Stimulated activated CD8-positive, alpha-beta memory T cell treated with anti-CD3 and anti-CD28 coated beads, Interleukin-12 subunit alpha, Interleukin-12 subunit beta, amount 100 ng/mL, for 1 hour (primary cell): ENCODE data around the gene LRCH4.

ENCODE experiments used
- DNase-seq: peaks from one replicate; pipeline ENCODE4 v3.0.0-alpha.2; 2020; ENCODE audit warnings: low read depth

Gene LRCH4

DNA sequence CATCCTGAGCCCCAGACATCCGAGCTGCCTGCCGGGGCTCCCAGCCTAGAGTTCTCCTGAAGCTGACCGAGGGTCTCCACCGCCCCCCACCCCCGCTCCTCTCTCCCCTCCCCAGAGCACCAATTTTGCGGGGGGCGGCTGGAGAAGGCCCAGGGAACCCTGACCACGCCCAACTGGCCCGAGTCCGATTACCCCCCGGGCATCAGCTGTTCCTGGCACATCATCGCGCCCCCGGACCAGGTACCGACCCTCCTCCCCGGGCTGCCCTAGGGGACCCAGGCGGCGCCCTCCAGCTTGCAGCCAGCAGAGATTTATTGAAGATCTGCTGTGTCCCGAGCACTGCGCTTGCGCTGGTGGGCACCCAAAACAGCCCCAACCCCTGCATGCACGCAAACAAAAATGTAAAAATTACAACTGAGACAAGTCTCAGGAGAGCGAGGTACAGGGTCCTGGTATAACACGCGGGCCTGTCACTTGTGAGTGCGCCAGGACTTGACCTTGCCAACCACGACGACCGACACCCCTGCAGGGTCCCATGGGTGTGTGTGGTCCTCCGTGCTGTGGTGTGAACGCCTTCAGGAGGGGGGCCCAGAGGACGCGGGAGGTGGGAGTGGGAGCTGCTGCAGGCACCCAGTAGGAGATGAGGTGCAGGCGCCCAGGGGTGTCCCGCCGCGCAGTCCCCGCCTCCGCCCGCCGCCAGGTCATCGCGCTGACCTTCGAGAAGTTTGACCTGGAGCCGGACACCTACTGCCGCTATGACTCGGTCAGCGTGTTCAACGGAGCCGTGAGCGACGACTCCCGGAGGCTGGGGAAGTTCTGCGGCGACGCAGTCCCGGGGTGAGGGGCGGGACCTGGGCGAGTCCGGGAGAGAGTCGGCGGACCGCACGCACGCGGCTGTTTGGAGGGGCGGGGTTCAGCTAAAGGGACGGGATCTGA is 19.3 kb upstream of the LRCH4 start:
- no peak for DNase-seq

DNA sequence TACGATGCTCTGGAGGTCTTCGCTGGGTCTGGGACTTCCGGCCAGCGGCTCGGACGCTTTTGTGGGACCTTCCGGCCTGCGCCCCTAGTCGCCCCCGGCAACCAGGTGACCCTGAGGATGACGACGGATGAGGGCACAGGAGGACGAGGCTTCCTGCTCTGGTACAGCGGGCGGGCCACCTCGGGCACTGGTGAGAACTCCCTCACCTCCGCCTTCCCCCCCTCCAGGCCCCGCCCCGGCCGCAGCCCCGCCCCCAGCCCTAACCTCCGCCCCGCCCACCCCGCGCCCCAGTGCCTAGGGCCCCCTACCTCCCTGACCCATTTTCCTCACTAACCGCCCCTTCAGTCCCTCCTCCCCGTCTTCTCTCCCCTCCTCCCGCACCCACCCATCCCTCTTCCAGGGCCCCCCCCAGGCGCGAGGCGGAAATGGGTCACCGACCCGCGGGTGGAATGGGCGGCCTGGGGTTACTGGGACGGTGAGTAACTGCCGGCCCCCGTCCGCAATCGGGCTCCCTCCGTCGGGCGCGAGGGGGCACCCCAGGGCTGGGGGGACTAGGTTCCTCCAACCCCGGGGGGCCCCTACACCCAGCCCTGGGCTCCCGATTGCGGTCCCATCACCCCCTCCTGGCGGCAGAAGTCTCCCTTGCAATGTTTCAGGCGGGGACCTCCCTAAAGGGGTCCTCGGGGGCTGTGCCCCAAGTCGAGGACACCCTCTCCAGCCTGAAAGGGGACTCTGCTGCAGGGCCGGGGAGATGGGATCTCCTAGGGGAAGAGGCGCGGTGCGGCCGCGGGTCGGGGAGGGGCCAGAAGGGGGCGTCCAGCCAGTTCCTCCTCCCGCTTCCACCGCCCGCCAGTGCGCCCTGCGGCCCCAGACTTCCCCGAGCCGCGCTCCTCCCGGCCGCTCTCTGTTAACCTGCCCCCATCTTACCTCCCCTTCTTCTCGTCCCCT is 18.4 kb upstream of the LRCH4 start:
- peak; percentile 49 for DNase-seq

DNA sequence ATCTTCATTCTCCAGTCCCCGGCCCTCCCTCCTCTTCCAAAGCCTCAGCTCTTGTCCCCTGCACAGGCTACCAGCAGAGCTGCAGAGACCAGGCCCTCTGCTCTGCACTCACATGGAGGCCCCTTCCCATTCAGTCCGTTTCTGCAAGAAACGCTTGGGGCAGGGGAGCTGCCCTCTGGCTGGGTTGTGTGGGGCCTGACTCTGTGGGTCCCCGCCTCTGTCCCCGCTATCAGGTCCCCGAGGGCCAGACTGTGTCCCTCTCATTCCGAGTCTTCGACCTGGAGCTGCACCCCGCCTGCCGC is 17.7 kb upstream of the LRCH4 start:
- no peak for DNase-seq

DNA sequence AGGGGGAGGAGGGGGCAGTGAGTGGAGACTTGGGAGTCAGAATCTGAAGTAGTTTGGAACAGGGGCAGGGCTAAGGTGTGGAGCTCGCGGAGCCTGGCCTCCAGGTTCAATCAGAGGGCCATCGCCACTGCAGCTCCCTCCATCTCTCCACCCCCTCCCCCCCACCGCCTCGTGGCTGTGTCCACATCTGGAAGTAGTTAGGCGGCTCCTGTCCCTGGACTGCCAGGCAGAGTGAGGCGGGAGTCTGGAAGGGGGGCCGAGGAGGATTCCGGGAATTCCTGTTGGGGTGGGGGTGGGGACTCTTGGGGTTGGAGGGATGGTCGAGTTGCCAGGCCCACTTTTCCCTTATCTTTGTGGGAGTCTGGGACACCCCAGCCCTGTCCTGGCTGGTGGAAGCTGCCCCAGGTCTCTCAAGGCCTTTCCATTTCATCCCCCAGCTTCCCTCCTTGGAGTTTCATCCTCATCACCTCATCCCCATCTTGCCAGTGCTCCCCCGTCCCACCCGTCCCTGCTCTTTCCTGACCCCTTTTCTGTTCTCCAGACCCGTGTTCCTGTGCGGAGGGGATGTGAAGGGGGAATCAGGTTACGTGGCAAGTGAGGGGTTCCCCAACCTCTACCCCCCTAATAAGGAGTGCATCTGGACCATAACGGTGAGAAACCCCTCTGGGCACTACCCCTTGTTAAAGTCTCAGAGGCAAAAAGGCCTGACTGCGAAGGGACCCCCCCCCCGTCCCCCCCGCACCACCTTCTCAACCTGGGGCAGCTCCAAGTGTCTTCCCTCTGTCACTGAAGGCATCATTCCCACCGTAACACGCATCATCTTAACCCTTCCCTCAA is 17.2 kb upstream of the LRCH4 start:
- no peak for DNase-seq

DNA sequence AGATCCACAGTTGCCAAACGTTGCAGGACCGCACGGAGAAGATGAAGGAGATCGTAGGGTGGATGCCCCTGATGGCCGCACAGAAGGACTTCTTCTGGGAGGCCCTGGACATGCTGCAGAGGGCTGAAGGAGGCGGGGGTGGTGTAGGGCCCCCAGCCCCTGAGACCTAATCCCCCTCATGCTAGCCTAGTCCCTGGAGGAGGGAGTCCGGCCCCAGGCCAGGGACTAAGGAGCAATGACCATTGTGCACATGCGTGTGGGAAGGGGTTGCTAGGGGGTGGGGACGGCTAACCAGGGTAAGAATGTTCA is 14.8 kb upstream of the LRCH4 start:
- DNase-seq: no peak

DNA sequence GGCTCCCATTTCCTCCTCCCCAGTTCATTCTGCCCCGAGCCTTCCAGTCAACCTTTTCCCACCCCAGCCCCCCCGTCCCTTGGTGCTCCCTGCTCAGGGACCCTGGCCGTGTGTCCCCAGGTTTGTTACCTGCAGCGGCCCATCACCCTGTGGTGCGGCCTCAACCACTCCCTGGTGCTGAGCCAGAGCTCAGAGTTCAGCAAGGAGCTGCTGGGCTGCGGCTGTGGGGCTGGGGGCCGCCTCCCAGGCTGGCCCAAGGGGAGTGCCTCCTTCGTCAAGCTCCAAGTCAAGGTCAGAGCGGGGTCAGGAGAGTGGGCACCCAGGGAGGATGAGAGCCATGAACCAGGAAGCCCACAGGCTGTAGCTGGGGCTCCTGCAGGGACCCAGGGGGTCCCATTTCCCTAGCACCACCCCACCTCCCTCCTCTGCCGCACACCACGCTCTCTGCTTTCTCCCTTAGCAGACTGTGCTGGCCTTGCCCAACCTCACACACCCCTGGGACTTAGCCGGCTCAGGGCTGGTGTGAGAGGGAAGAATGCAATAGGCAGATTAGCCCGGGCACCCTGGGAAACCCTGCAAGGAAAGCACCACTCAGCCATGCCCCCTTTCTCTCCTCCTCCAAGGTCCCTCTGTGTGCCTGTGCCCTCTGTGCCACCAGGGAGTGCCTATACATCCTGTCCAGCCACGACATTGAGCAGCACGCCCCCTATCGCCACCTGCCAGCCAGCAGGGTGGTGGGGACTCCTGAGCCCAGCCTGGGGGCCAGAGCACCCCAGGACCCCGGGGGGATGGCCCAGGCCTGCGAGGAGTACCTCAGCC is 14.2 kb upstream of the LRCH4 start:
- DNase-seq: no peak

DNA sequence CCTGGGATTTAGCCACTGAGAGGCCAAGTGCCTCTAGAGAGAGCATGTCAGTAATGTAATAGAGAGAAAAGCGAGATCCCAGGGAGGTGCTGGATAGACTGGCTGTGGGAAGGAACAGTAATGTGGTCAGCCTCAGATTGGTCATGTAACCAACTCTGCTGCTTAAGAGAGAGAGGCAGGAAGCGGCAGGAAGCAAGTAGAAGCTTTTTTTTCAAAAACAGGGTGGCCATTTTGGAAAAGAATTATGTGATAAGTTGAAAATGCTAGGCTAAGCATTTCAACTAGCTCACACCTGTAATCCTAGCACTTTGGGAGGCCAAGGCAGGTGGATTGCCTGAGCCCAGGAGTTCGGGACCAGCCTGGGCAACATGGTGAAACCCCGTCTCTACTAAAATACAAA is 12.5 kb upstream of the LRCH4 start:
- DNase-seq: no peak

DNA sequence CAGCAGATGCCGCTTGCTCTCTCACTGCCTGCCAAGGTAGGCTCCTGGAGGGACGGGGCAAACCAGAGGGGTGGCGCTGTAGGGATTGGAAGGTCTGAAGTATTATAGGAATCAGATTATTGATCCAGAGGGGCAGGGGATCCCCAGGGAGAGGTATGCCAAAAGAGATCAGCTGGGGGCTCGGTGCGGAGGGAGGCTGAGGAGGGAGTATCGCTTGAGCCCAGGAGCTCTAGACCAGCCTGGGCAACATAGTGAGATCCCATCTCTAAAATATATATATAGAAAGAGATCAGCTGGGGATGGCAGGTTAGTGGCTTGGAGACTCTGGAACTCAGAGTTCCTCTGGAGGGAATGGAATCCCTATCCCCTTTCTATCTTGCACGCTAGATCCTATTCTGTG is 9.3 kb upstream of the LRCH4 start:
- no peak for DNase-seq

DNA sequence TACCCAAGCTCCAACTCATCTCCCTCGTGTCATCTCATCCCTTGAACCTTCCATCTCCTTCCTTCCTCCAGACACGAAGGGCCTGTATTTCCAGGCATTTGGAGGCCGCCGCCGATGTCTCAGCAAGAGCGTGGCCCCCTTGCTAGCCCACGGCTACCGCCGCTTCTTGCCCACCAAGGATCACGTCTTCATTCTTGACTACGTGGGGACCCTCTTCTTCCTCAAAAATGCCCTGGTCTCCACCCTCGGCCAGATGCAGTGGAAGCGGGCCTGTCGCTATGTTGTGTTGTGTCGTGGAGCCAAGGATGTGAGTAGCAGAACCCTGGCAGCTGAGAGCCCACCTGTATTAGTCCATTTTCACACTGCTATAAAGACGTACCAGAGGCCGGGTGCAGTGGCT is 5.7 kb upstream of the LRCH4 start:
- DNase-seq: no peak

DNA sequence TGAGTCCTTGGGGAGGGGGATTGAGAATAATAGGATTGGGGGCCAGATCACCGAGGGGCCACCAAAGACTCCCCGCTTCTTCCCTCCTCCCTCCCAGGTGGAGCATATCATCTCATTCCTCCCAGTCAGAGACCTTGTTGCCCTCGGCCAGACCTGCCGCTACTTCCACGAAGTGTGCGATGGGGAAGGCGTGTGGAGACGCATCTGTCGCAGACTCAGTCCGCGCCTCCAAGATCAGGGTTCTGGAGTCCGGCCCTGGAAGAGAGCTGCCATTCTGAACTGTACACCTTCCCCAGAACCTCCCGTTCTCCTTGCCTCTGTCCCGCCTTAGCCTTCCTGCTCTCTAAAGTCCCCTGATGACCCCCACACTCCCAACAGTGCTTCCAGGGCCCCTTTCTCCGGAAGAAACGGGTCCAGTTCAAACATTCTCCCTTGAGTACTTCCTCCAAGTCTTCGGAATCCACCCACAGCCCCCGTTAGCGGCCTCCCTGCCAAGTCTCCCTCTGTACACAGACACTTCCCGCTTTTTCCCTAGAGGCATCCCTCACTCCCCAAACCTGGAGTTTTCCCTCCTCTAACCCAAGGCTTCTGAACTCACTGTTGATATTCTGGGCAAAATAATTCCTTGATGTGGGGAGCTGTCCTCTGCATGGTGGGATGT is 4.3 kb upstream of the LRCH4 start:
- DNase-seq: no peak

DNA sequence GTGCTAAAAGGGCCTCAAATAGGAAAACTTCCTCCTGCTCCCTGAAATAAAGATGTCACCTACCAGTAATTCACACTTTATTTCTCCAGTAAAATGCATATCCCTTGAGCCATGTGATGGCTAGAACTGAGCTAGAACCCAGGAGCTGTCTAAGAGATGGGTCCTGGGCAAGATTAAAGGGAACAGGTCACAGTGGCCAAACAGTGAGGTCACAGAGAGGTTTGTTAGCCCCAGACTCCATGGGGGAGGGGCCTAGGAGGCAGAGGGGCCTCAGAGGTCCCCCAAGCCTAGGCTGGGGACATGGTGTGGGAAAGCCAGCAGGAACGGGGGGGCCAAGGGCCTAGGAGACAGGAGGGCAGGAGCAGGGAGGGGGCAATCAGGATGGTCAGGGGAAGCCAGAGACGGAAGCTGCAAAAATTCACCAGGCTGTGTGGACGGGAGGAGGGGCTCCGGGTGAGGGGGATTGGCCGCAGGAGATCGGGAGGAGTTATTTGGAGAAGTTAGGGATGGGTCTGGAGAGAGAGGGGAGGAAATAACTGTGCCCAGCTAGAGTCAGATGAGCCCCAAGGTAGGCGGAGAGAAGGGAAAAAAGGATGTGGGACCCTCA is 3.5 kb upstream of the LRCH4 start:
- DNase-seq: no peak

DNA sequence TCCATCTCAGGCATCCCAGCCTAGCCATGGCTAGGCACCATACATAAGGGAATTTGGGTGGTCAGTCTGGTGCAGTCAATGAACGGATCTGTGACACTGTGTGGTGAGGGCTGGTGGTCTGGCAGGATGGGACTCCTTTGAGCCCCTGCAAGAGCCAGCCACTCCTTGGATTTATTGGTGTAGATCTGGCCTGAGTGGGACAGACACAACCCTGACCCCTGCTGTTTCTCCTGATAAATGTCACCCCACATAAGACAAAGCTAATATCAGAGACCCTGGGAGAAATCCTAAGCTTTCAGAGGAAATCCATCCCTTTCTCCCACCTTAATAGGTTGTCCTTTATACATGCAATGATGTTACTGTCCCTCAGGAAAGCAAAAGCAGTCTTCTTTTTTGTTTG is 2.5 kb upstream of the LRCH4 start:
- DNase-seq: no peak

DNA sequence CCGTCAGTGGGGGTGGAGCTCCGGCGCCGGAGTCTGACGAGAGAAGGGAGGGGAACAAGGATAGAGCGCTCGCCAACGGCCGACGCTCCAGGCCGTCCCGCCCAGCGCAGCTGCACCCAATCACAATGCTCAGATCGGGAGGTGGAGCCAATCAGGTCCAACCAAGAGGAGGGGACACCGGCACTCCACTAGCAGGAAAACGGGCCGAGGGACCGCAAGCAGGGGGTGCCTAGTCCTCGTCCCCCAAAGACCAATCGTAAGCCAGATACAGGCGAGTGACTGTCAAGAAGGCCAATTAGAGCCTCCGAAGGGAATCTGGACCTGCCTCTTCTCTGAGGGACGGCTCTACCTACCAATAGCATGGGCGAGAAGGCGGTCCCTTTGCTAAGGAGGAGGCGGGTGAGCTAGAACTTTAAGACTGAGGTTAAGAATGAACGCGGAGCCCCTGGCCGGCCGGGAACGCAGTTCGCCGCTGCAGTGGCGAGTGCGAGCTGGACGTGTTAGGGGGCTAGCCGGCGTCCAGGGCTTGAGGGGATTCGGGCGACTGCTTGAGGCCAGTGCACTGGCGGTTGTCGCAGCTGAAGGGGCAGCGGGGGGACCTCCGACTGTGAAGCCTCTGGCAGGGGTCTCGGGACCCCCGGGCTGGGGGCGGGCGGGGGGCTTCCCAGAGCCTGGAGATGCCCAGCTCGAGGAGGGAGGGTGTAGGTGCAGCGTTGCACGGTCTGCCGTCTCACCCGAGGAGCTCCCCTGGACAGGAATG is 517 bp upstream of the LRCH4 start, which contains the start of gene FBXO24:
Gene FBXO24 (plus strand): TSS at position 63 of the 760 bp plus-strand sequence. CDS start 298 bp downstream, at position 361.
- peak; percentile 98 for DNase-seq

DNA sequence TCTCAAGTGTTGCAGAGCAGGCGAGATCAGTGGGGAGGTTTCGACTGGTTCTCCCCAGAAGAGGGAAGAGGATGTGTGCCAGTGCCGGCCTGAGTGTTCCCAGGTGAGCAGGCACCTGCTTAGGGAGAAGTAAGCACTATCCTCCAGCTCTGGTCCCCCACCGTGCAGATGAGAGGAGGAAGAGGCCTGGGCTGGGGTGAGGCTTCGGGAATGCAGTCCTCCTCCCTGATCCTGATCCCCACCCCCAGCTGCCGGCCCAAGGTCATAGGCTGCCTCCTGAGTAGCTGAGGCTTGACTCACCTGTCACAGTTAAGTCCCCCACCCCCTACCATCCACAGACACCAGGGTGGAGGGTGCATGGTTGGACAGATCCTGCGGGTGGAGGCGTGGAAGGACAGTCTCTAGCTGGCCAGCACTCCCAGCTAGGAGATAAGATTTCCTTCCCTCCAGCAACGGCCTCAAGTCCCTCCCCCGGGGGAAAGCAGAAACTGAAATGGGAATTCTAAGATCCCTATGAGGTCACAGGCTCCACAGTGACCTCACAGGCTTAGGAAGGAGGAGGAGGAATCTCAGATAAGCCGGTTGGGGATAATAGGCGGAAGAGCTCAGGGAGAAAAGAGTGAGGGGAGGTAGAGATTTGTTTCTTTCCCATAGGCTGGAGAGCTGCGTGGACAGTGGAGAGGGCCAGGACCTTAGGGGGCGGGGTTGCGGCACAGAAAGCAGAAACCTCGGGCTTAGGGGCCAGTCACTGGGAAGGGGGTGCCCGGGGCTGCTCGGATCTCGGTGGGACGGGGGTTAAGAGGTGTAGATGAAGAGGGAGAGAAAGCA is 1.0 kb downstream of the LRCH4 start:
- no peak for DNase-seq

DNA sequence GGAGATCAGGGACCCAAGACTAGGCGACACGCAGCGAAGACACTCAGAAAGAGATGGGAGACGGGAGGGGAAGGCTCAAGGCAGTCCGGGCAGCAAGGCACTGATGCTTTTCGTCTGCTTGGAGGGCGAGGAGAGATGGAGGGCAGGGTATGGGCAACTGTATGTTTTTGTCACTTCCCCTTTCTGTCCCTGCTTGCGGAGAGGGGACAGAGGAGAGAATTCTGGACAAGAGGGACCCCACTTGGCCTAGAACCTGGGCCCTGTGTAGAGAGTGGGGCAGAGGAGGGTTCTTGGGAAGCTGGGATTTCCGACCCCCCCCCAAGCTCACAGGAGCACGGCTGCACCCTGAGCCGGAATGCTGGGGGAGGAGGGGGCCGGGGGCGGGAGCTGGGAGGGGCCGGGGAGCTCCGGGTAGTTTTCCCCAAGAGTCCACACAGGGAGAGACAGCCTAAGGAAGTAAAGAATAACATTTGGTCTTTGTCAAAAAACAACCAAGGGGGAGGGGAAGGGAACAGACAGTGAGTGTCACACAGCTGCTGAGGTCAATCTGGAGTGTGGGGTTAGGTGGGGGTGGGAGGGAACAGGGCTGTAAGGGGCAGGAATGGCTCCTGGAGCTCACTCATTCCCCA is 1.8 kb downstream of the LRCH4 start:
- no peak for DNase-seq

DNA sequence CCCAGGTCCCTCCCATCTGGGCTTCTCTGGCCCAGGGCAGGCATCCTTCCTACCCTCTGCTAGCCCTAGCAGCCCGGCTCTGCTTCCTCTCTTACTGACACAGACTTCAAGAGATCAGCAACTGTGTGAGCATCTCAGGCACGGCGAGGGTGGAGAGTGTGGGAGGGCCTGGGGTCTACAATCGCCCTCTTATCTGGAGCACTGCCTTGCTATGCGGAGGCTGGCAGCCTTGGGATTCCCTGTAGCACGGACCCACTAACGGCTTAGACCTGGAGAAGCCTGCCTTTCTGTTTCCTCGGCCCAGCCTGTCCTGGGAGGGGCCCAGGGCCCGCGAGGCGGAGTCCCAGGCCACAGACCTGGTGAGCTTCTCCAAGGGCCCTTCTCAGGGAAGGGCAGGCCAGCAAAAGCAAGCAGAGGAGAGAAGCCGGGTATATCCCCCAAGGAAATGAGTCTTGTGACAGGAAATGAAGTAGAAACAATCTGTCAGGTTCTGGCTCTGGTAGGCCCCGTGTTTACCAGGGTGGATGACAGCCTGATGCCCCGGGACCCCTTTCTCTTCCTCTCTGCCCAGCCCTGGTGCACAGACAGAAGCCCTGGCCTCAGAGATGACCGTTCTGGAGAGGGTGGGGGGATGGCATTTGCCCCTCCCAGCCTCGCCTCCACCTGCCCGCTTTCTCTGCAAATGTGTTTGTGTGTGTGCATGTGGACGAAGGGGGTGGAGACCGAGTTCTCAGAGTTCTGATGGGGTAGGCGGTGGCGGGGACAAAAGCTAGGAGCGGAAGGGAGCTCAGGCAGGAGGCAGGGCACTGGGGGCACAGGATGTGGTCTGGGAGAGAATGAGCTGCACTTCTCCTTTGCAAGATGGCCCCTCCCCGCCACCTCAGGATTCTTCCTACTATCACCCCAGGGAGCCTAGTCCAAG is 2.5 kb downstream of the LRCH4 start:
- DNase-seq: peak; percentile 35

DNA sequence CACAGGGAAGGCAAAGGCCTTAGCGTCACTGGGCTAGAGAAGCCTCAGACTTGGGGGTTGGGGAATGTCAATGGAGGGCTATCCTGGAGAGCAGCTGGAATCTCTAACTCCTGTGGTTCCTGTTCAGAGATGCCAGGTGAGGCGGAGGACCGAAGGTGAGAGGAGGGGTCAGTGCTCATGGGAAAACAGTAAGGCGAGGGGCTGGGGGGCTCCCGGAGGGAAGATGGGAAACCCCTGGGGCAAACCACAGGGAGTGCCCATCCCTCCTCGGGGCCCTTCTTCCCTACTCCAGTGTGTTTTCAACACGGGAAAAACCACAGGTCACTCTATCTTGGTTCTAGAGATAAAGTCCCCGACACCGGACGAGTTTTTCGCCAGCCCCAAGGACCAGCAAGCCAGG is 3.3 kb downstream of the LRCH4 start:
- DNase-seq: no peak
